RWPE2 (cell line): ENCODE measurements around the gene PSRC1.

ENCODE experiments used
- ATAC-seq: fragments of 200-7000 bp; cut with Tn5 transposase; 3 replicates; pipeline ENCODE4 v1.9.1; 2021; ENCODE audit warnings: low read depth
- DNase-seq: peaks from one replicate; pipeline ENCODE4 v3.0.0-alpha.2; 2020; ENCODE audit warnings: low spot score
- H3K27ac ChIP-seq: fragments of 450-650 bp; 2 replicates; pipeline ENCODE4 v1.5.1; 2017; ENCODE audit warnings: mild to moderate bottlenecking; ENCODE audit not compliant: poor library complexity, severe bottlenecking
- H3K27me3 ChIP-seq: fragments of 250-450 bp; sonication (Bioruptor Pico); 2 replicates; pipeline ENCODE4 v1.5.1; 2021; ENCODE audit warnings: mild to moderate bottlenecking, moderate library complexity; ENCODE audit not compliant: insufficient read depth, poor library complexity, severe bottlenecking
- H3K36me3 ChIP-seq: fragments of 250-450 bp; sonication (Bioruptor Pico); 2 replicates; pipeline ENCODE4 v1.5.1; 2020; ENCODE audit warnings: low read depth, mild to moderate bottlenecking, moderate library complexity
- H3K4me1 ChIP-seq: fragments of 250-450 bp; sonication (Bioruptor Pico); 2 replicates; pipeline ENCODE4 v1.5.1; 2021; ENCODE audit warnings: mild to moderate bottlenecking, moderate library complexity; ENCODE audit not compliant: insufficient read depth, poor library complexity, severe bottlenecking
- H3K4me3 ChIP-seq: fragments of 250-450 bp; sonication (Bioruptor Pico); 2 replicates; pipeline ENCODE4 v1.5.1; 2021; ENCODE audit warnings: mild to moderate bottlenecking, moderate library complexity; ENCODE audit not compliant: severe bottlenecking
- H3K9me3 ChIP-seq: fragments of 250-450 bp; sonication (Bioruptor Pico); 2 replicates; pipeline ENCODE4 v1.5.1; 2021; ENCODE audit warnings: mild to moderate bottlenecking, moderate library complexity; ENCODE audit not compliant: severe bottlenecking
- CTCF ChIP-seq: fragments of 450-650 bp; IDR thresholded peaks from one replicate; pipeline ENCODE4 v1.5.1; 2017; ENCODE audit warnings: mild to moderate bottlenecking, moderate library complexity; ENCODE audit not compliant: poor library complexity, severe bottlenecking

PSRC1 gene

DNA sequence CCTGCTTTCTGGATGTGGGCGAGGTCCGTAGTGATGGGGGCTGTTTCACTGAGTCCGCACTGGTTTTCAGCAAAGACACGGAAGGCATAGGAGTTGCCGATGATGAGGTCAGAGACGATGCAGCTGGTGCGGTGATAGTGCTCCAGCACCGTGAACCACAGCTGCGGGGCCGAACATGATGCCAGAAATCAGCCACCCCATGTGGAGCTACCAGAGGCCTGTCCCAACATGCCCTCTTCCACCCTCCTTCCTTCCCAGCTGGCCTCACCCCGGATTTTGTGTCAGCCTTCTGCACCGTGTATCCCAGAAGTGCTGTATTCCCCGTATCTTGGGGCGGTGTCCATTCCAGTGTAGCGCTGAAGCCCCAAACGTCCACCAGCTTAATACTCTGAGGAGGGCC, 13.8 kb upstream of the PSRC1 start:
- no peak for DNase-seq

GRCh38 chr1:109295712-109296415, 12.9 kb upstream of the PSRC1 start:
- H3K27ac ChIP-seq: no peak overlapping the region
- H3K27me3 ChIP-seq: no peaks in the 10 kb centered on the region
- no peak overlapping the region for H3K4me3 ChIP-seq
- DNase-seq (no peak), ATAC-seq (no peak)
- H3K9me3 ChIP-seq: no peaks in the 10 kb centered on the region
- no peaks in the 10 kb centered on the region for H3K36me3 ChIP-seq
- peaks cover 12% of the 10 kb centered on the region for H3K4me1 ChIP-seq
- TF ChIP-seq CTCF: no peak

More for the DNA sequence above, 13.8 kb upstream of the PSRC1 start:
- no peak for ATAC-seq
- no peaks in the 10 kb centered on the region for H3K9me3 ChIP-seq
- H3K36me3 ChIP-seq: no peaks in the 10 kb centered on the region
- peaks cover 12% of the 10 kb centered on the region for H3K4me1 ChIP-seq
- TF ChIP-seq CTCF: no peak
- no peak overlapping the region for H3K27ac ChIP-seq
- no peak overlapping the region for H3K4me3 ChIP-seq
- no peaks in the 10 kb centered on the region for H3K27me3 ChIP-seq

GRCh38 chr1:109294481-109294880, 11.5 kb upstream of the PSRC1 start:
- ATAC-seq (no peak), DNase-seq (no peak)
- Histone ChIP-seq H3K4me1 (peaks cover 12% of the 10 kb centered on the region), H3K27ac (no peak overlapping the region), H3K9me3 (no peaks in the 10 kb centered on the region), H3K4me3 (no peak overlapping the region), H3K36me3 (no peaks in the 10 kb centered on the region), H3K27me3 (no peaks in the 10 kb centered on the region)
- no peak for TF ChIP-seq CTCF

DNA sequence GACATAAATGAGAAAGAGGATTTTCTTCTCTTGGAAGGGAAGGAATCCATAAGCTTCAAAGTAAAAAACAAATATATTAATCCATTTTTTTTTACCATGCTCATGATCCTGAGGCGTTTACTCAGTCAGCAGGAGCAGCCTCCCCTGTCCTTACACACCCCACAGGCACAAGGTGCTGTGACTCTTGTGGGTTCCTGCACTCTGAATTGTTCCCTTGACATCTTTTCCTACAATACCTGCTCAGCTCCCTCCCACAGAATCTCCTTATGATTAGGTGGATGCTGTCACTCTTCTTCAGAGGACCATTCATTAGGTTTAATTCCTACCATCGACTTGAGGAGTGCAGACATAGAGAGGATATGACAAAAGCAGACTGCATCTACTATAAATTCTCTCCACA, 10.1 kb upstream of the PSRC1 start:
- Histone ChIP-seq H3K27ac (no peak overlapping the region), H3K36me3 (no peaks in the 10 kb centered on the region), H3K9me3 (no peaks in the 10 kb centered on the region), H3K4me1 (peaks cover 6% of the 10 kb centered on the region), H3K27me3 (no peaks in the 10 kb centered on the region), H3K4me3 (no peak overlapping the region)
- DNase-seq (no peak), ATAC-seq (no peak)
- no peak for TF ChIP-seq CTCF

- Histone ChIP-seq H3K4me3 (no peak overlapping the region), H3K9me3 (no peaks in the 10 kb centered on the region), H3K27me3 (no peaks in the 10 kb centered on the region), H3K4me1 (peaks cover 6% of the 10 kb centered on the region), H3K36me3 (no peaks in the 10 kb centered on the region), H3K27ac (no peak overlapping the region)
- DNase-seq (no peak), ATAC-seq (no peak)
- no peak for TF ChIP-seq CTCF
These were observed 9.4 kb upstream of the PSRC1 start for GRCh38 chr1:109292364-109292763.
